Muscle of leg (tissue), 11 donors: ENCODE measurements around the gene LRP1. TPM values are rescaled to one million over a fixed set of nuclear protein-coding genes. Genes with fewer than 3 reads are reported as not detected.

Experiments
- DNase-seq: peaks from one replicate; pipeline ENCODE4 v3.0.0; 2013
- H3K27ac ChIP-seq: one replicate; pipeline ENCODE4 v1.5.1; 2013; ENCODE audit warnings: mild to moderate bottlenecking, low read length, control low read depth
- H3K27me3 ChIP-seq: one replicate; pipeline ENCODE4 v1.6.1; 2013; ENCODE audit warnings: low read length; ENCODE audit not compliant: control insufficient read depth, insufficient read depth
- H3K36me3 ChIP-seq: one replicate; pipeline ENCODE4 v1.6.1; 2013; ENCODE audit warnings: low read length; ENCODE audit not compliant: control insufficient read depth, insufficient read depth
- H3K4me1 ChIP-seq: one replicate; pipeline ENCODE4 v1.6.1; 2013; ENCODE audit warnings: low read length; ENCODE audit not compliant: control insufficient read depth, insufficient read depth
- H3K4me3 ChIP-seq: one replicate; pipeline ENCODE4 v1.5.1; 2013; ENCODE audit warnings: low read length, control low read depth
- H3K9me3 ChIP-seq: replicated peaks from 2 replicates; pipeline ENCODE4 v1.6.1; 2013; ENCODE audit warnings: low read depth, low read length; ENCODE audit not compliant: control insufficient read depth
- WGBS: methylation state at CpG from one replicate; pipeline ENCODE4 v1.1.5; 2013; ENCODE audit warnings: missing lambda C conversion rate; ENCODE audit not compliant: insufficient coverage; 5-methylcytosine and 5-hydroxymethylcytosine counted together
- polyA plus RNA-seq, 8 donors: library from polyadenylated mRNA; unstranded; fragments of 120-200 nt; gene quantifications; one replicate each; pipeline versions ENCODE4 v1.2.1 to v1.2.3, GENCODE V29; 2013; ENCODE audit warnings: inconsistent platforms in 1 of 8, low replicate concordance in 1 of 8; ENCODE audit not compliant: insufficient read length in 8 of 8, insufficient read depth in 1 of 8
- total RNA-seq: library from RNA; stranded (reverse); fragments of 120-200 nt; gene quantifications from one replicate; pipeline ENCODE4 v1.2.4, GENCODE V29; 2013

LRP1 gene
- total and polyA plus RNA-seq, 9 donors: 82.7 to 231 (median 160) TPM

- Histone ChIP-seq H3K4me1 (peaks cover 81% of the 10 kb centered on the region), H3K36me3 (peaks cover 33% of the 10 kb centered on the region), H3K9me3 (no peaks in the 10 kb centered on the region), H3K4me3 (peak overlapping the region; percentile 22), H3K27ac (peak overlapping the region; percentile 95), H3K27me3 (no peaks in the 10 kb centered on the region)
- 7% methylated on average over 7 of the region's 18 CpGs for WGBS
- DNase-seq: peak; percentile 97
These were observed 7.4 kb downstream of the LRP1 start for GRCh38 chr12:57135527-57136326.

- H3K36me3 ChIP-seq: peaks cover 52% of the 10 kb centered on the region
- H3K27me3 ChIP-seq: no peaks in the 10 kb centered on the region
- peaks cover 80% of the 10 kb centered on the region for H3K4me1 ChIP-seq
- DNase-seq: peak; percentile 62
- 30% methylated on average over 4 of the region's 13 CpGs for WGBS
- H3K9me3 ChIP-seq: no peaks in the 10 kb centered on the region
- H3K4me3 ChIP-seq: no peak overlapping the region
- peak overlapping the region; percentile 61 for H3K27ac ChIP-seq
These were observed 10.4 kb downstream of the LRP1 start for GRCh38 chr12:57138526-57139272.

DNA sequence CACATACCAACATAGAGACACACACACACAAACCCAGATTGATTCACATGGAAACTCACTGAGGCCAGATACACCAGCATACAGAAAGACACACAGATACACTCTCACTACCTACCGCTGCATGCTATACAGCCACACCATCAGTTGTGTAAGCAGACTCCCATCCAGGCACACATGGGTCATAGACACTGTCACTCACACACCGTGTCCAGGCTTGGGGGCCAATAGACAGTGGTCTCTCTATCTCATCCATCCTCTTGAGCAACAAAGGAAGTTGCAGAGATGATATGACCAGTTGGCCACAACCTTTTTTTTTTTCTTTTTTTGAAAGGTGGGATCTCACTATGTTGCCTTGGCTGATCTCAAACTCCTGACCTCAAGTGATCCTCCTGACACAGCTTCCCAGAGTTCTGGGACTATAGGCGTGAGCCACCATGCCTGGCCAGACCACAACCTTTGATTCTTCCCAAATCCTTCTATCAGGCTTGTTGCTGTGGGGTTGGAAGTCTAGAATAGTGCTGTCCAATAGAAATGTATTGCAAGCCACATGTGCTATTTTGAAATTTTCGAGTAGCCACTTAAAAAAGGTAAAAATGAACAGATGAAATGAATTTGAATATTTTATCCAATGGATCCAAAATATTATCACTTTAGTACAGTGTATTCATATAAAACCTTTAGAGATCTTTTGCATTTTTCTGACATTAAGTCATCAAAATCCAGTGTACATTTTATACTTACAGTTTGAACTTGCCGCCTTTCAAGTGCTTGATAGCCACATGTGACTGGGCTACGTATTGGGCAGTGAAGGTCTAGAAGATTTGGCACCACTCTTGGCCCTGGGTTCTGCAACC lies 11.7 kb downstream of the LRP1 start:
- Histone ChIP-seq H3K36me3 (peaks cover 62% of the 10 kb centered on the region), H3K27ac (no peak overlapping the region)

DNA sequence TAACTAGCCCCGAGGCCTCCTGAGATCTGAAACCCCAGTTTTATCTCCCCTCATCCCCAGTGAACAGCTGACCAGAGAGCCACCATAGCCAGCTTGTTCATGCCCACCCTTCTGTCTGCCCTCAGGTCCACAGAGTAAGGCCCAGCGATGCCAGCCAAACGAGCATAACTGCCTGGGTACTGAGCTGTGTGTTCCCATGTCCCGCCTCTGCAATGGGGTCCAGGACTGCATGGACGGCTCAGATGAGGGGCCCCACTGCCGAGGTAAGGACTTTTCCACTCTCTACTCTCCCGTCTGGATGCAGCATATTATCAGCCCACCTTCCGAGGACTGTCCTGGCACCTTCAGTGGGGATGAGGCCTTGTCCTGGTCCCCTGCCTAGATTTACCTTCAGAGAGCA lies 13.0 kb downstream of the LRP1 start:
- Histone ChIP-seq H3K27ac (no peak overlapping the region), H3K27me3 (no peaks in the 10 kb centered on the region), H3K4me3 (no peak overlapping the region), H3K4me1 (peaks cover 66% of the 10 kb centered on the region), H3K36me3 (peaks cover 73% of the 10 kb centered on the region), H3K9me3 (no peaks in the 10 kb centered on the region)
- 67% methylated on average over 7 of the region's 8 CpGs for WGBS
- no peak for DNase-seq

More for the DNA sequence above, 11.7 kb downstream of the LRP1 start:
- no peaks in the 10 kb centered on the region for H3K27me3 ChIP-seq
- H3K4me1 ChIP-seq: peaks cover 69% of the 10 kb centered on the region
- H3K9me3 ChIP-seq: no peaks in the 10 kb centered on the region
- no peak for DNase-seq
- 100% methylated on average over 1 of the region's 6 CpGs for WGBS
- no peak overlapping the region for H3K4me3 ChIP-seq

DNA sequence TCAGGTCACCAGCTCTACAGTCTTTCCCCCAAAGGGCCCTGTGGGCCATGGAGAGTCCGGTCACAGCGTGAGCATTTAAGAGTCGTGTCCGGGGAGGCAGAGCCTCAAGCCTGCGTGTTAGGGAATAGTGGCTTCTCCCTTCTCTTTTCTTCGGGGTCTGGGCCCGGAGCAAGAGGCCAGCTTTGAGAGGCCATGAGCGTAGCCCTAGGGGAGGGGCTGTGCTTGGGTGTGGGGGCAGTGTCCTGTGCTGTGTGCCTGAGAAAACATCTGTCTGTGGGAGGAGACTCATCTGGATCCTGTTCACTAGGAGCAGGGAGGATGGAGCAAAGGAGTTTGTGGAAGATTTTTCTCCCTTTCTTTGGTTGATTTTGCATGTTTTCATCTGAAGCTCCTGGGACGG lies 13.8 kb downstream of the LRP1 start:
- DNase-seq: peak; percentile 89
- H3K27ac ChIP-seq: peak overlapping the region; percentile 65
- H3K4me3 ChIP-seq: no peak overlapping the region
- H3K9me3 ChIP-seq: no peaks in the 10 kb centered on the region
- peaks cover 74% of the 10 kb centered on the region for H3K36me3 ChIP-seq
- H3K27me3 ChIP-seq: no peaks in the 10 kb centered on the region
- 18% methylated on average over 7 of the region's 9 CpGs for WGBS
- peaks cover 67% of the 10 kb centered on the region for H3K4me1 ChIP-seq

DNA sequence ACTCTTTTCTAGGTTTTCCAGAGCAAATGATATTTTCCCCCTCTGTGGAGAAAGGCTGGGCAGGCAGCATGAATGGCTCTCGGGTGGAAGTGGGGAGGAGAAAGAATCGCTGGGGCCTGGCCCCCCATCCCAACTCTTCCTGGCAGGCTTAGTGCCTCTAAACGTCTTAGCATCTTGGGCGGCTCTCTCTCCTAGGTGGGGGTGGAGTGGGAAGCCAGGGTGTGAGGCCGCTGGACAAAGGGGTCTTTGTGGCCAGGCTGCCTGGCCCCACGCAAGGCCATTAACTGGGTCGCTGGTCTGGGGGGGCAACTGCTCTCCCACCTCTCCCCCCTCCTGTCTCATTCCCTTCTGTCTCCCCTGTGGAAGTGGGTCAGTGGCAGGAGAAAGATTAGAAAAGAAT lies 14.4 kb downstream of the LRP1 start:
- Histone ChIP-seq H3K4me3 (no peak overlapping the region), H3K4me1 (peaks cover 68% of the 10 kb centered on the region), H3K36me3 (peaks cover 79% of the 10 kb centered on the region), H3K27me3 (no peaks in the 10 kb centered on the region), H3K9me3 (no peaks in the 10 kb centered on the region), H3K27ac (peak overlapping the region; percentile 65)
- no CpG with 5 or more reads among the region's 7 CpGs for WGBS
- no peak for DNase-seq

DNA sequence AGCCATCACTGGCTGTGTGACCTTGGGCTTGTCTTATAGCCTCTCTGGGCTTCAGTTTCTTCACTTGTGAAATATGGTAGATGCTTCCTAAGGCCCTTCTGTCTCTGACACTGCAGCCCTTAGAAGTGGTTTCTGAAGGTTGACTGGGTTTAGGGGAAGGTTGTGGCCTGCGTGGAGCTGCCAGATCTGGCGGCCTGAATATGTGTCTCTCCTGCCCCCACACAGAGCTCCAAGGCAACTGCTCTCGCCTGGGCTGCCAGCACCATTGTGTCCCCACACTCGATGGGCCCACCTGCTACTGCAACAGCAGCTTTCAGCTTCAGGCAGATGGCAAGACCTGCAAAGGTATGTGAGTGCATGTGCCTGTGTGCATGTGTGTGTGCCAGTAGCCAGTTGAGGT lies 15.2 kb downstream of the LRP1 start:
- H3K4me3 ChIP-seq: no peak overlapping the region
- peaks cover 67% of the 10 kb centered on the region for H3K4me1 ChIP-seq
- H3K27ac ChIP-seq: no peak overlapping the region
- no peak for DNase-seq
- H3K36me3 ChIP-seq: peaks cover 80% of the 10 kb centered on the region
- no peaks in the 10 kb centered on the region for H3K9me3 ChIP-seq
- 100% methylated on average over 1 of the region's 4 CpGs for WGBS
- no peaks in the 10 kb centered on the region for H3K27me3 ChIP-seq

GRCh38 chr12:57145460-57146059 lies 17.3 kb downstream of the LRP1 start:
- H3K4me1 ChIP-seq: peaks cover 75% of the 10 kb centered on the region
- WGBS: 74% methylated on average over 7 of the region's 10 CpGs
- H3K27me3 ChIP-seq: no peaks in the 10 kb centered on the region
- peaks cover 77% of the 10 kb centered on the region for H3K36me3 ChIP-seq
- no peak overlapping the region for H3K27ac ChIP-seq
- no peaks in the 10 kb centered on the region for H3K9me3 ChIP-seq
- DNase-seq: no peak
- no peak overlapping the region for H3K4me3 ChIP-seq

GRCh38 chr12:57146092-57146491 lies 17.8 kb downstream of the LRP1 start:
- Histone ChIP-seq H3K4me1 (peaks cover 77% of the 10 kb centered on the region), H3K9me3 (no peaks in the 10 kb centered on the region), H3K27ac (peak overlapping the region; percentile 38), H3K4me3 (no peak overlapping the region), H3K36me3 (peaks cover 78% of the 10 kb centered on the region), H3K27me3 (no peaks in the 10 kb centered on the region)
- no peak for DNase-seq
- no CpG with 5 or more reads among the region's 2 CpGs for WGBS
